Hepatocyte (in vitro differentiated cells): ENCODE measurements around the gene TMEM115. TPM values are rescaled to one million over a fixed set of nuclear protein-coding genes. Genes with fewer than 3 reads are reported as not detected.

Experiments used
- DNase-seq: peaks from one replicate; pipeline ENCODE4 v3.0.0-alpha.2; 2016; ENCODE audit warnings: low spot score
- H2AFZ ChIP-seq: fragments of 200-600 bp; sonication (generic); 2 replicates; pipeline ENCODE4 v1.6.0; 2016; ENCODE audit warnings: antibody characterized with exemption, mild to moderate bottlenecking
- H3K27ac ChIP-seq: fragments of 200-600 bp; sonication (generic); 2 replicates; pipeline ENCODE4 v1.5.1; 2016; ENCODE audit warnings: mild to moderate bottlenecking
- H3K27me3 ChIP-seq: fragments of 200-600 bp; sonication (generic); 2 replicates; pipeline ENCODE4 v1.6.1; 2016
- H3K36me3 ChIP-seq: fragments of 200-600 bp; sonication (generic); replicated peaks from 2 replicates; pipeline ENCODE4 v1.5.1; 2016; ENCODE audit warnings: low read depth; ENCODE audit not compliant: insufficient read depth
- H3K4me1 ChIP-seq: fragments of 200-600 bp; sonication (generic); 2 replicates; pipeline ENCODE4 v1.5.1; 2016; ENCODE audit warnings: mild to moderate bottlenecking, moderate library complexity; ENCODE audit not compliant: insufficient read depth
- H3K4me2 ChIP-seq: fragments of 200-600 bp; sonication (generic); 2 replicates; pipeline ENCODE4 v1.6.0; 2016
- H3K4me3 ChIP-seq: fragments of 200-600 bp; sonication (generic); 2 replicates; pipeline ENCODE4 v1.5.1; 2016; ENCODE audit warnings: mild to moderate bottlenecking
- H3K79me2 ChIP-seq: fragments of 200-600 bp; sonication (generic); 2 replicates; pipeline ENCODE4 v1.6.0; 2017; ENCODE audit warnings: mild to moderate bottlenecking
- H3K9me2 ChIP-seq: fragments of 200-600 bp; sonication (generic); replicated peaks from 2 replicates; pipeline ENCODE4 v1.6.0; 2017; ENCODE audit warnings: mild to moderate bottlenecking; ENCODE audit not compliant: insufficient read depth
- H3K9me3 ChIP-seq: fragments of 200-600 bp; sonication (generic); 2 replicates; pipeline ENCODE4 v1.5.1; 2016; ENCODE audit warnings: low read depth, mild to moderate bottlenecking
- H4K20me1 ChIP-seq: fragments of 200-600 bp; sonication (generic); 2 replicates; pipeline ENCODE4 v1.6.0; 2016; ENCODE audit warnings: mild to moderate bottlenecking; ENCODE audit not compliant: insufficient read depth, poor library complexity, severe bottlenecking
- EZH2 ChIP-seq: fragments of 200-600 bp; sonication (generic); IDR thresholded peaks from 2 replicates; pipeline ENCODE4 v1.6.1; 2016; ENCODE audit warnings: antibody characterized with exemption, mild to moderate bottlenecking, borderline replicate concordance
- EZH2phosphoT487 ChIP-seq: fragments of 200-600 bp; sonication (generic); IDR thresholded peaks from one replicate; pipeline ENCODE4 v1.6.1; 2018; ENCODE audit warnings: antibody characterized with exemption, mild to moderate bottlenecking, low read depth, moderate library complexity; ENCODE audit not compliant: unreplicated experiment, severe bottlenecking
- WGBS: methylation state at CpG from one replicate; pipeline ENCODE4 v1.1.6; 2016; ENCODE audit warnings: low lambda C conversion rate; ENCODE audit errors: missing lambda C conversion rate; 5-methylcytosine and 5-hydroxymethylcytosine counted together
- polyA plus RNA-seq: library from polyadenylated mRNA; unstranded; fragments of >200 nt; fragmentation: Nextera tagmentation; extraction: Ambion mirVana; gene quantifications from 2 replicates; pipeline ENCODE4 v1.2.1, GENCODE V29; 2016
- total RNA-seq: library from RNA; depleted of rRNA; stranded (reverse); fragments of >200 nt; gene quantifications from 2 replicates; pipeline ENCODE4 v1.2.3, GENCODE V29; 2014
- TF ChIP-seq, protein P1 (sequence below): fragments of 200-600 bp; sonication (generic); IDR thresholded peaks from 2 replicates; pipeline ENCODE4 v1.5.1; 2016; ENCODE audit warnings: antibody characterized with exemption, mild to moderate bottlenecking; ENCODE audit not compliant: poor library complexity

The TMEM115 gene
- total and polyA plus RNA-seq, 2 experiments from 2014 or later = 49.3 to 69.9 TPM

DNA sequence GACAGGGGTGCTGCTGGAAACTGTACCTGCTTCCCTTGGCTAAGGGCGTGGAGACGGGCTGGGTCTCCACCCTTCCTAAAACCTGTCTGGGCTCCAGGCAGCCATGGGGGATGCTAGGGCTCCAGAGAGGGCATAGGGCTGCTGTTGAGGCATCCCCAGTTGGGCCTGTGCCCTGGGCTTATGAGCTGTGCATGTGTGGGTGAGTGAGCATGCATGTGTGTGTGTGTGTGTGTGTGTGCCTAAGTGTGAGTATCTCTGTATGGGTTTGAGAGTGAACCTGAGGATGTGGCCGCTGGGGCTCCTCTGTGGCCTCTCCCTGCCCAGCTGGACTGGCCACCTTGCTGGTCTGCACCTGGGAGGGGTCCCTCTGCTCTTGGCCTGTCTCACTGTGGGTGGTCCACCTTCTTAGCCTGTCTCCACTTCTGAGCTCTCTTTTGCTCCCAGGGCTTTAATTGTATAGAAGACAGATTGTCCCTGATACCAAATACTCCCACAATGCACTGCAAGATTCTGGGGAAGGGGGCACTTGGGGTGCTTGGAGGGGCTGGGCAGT, 11.9 kb upstream of the TMEM115 start:
- Histone ChIP-seq H3K9me2 (no peaks in the 10 kb centered on the region), H3K36me3 (no peaks in the 10 kb centered on the region), H3K27me3 (no peaks in the 10 kb centered on the region), H3K9me3 (no peaks in the 10 kb centered on the region), H3K79me2 (no peaks in the 10 kb centered on the region), H3K4me1 (peaks cover 3% of the 10 kb centered on the region), H2AFZ (no peak overlapping the region), H3K4me3 (no peak overlapping the region), H3K27ac (no peak overlapping the region), H3K4me2 (no peak overlapping the region), H4K20me1 (no peaks in the 10 kb centered on the region)
- TF ChIP-seq EZH2phosphoT487 = no peak
- WGBS = 82% methylated on average over 3 of the region's 3 CpGs
- DNase-seq = no peak

DNA sequence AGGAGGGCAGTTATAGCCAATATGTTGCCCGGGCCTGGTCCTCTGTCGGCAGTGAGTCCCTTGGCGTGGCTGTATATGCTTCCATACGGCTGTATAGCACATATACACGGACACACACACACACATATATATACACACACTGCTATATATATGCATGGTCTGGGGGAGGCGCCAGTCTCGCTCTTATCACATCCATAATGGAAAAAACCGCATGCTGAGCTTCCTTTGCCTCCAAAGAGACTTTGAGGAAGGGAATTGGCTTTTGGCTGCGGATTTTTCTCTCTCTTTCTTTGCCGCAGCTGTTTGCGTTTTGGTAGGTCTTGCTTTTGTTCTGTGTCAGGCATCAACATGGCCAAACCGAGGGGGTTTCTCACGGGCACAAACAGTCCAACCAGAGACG, 11.3 kb upstream of the TMEM115 start:
- TF ChIP-seq, protein P1, sequence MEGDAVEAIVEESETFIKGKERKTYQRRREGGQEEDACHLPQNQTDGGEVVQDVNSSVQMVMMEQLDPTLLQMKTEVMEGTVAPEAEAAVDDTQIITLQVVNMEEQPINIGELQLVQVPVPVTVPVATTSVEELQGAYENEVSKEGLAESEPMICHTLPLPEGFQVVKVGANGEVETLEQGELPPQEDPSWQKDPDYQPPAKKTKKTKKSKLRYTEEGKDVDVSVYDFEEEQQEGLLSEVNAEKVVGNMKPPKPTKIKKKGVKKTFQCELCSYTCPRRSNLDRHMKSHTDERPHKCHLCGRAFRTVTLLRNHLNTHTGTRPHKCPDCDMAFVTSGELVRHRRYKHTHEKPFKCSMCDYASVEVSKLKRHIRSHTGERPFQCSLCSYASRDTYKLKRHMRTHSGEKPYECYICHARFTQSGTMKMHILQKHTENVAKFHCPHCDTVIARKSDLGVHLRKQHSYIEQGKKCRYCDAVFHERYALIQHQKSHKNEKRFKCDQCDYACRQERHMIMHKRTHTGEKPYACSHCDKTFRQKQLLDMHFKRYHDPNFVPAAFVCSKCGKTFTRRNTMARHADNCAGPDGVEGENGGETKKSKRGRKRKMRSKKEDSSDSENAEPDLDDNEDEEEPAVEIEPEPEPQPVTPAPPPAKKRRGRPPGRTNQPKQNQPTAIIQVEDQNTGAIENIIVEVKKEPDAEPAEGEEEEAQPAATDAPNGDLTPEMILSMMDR = peak; percentile 40
- TF ChIP-seq EZH2phosphoT487 = no peak
- no peak for TF ChIP-seq EZH2
- no peak overlapping the region for H3K27ac ChIP-seq
- no peak overlapping the region for H3K4me3 ChIP-seq
- 70% methylated on average over 13 of the region's 14 CpGs for WGBS
- no peaks in the 10 kb centered on the region for H3K9me3 ChIP-seq
- no peaks in the 10 kb centered on the region for H3K79me2 ChIP-seq
- peaks cover 3% of the 10 kb centered on the region for H3K4me1 ChIP-seq
- no peak overlapping the region for H2AFZ ChIP-seq
- H4K20me1 ChIP-seq = no peaks in the 10 kb centered on the region
- no peaks in the 10 kb centered on the region for H3K9me2 ChIP-seq
- H3K4me2 ChIP-seq = no peak overlapping the region
- peak; percentile 54 for DNase-seq
- no peaks in the 10 kb centered on the region for H3K36me3 ChIP-seq
- no peaks in the 10 kb centered on the region for H3K27me3 ChIP-seq

DNA sequence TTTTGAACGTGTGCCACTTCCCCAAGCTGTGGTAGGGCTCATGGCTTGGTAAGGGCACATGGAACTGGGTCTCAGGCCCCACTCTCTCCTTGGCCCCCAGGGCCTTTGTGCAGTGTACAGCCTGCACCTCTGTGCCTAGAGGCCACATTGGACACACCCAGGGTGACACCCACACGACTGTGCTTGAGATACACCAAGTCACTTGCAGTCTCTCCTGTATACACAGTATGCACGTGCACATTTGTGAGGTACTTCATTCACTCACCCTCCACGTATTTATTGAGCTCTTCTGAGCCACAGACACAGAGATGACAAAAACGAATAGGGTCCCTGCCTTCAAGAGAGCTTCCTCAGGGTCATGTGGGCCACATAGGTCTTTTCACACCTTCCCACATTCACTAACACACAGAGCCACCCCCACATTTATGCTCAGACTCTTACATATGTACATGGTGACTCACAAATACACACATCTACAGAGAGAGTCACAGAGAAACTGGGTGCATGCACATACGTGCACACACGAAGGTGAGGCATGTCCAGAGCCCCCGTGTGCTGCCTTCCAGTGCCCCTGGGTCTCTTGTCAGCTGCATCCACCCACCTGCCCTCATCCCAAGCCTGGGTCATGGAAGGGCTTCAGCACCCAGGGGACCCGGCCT, 9.8 kb upstream of the TMEM115 start:
- Histone ChIP-seq H2AFZ (no peak overlapping the region), H3K36me3 (no peaks in the 10 kb centered on the region), H3K9me3 (no peaks in the 10 kb centered on the region), H3K79me2 (no peaks in the 10 kb centered on the region), H3K27ac (no peak overlapping the region), H3K4me2 (no peak overlapping the region), H3K27me3 (no peaks in the 10 kb centered on the region), H3K9me2 (no peaks in the 10 kb centered on the region), H3K4me3 (no peak overlapping the region), H3K4me1 (peaks cover 3% of the 10 kb centered on the region), H4K20me1 (no peaks in the 10 kb centered on the region)
- DNase-seq = no peak
- TF ChIP-seq EZH2 = no peak
- TF ChIP-seq, protein P1 = no peak
- no peak for TF ChIP-seq EZH2phosphoT487
- 80% methylated on average over 9 of the region's 9 CpGs for WGBS

DNA sequence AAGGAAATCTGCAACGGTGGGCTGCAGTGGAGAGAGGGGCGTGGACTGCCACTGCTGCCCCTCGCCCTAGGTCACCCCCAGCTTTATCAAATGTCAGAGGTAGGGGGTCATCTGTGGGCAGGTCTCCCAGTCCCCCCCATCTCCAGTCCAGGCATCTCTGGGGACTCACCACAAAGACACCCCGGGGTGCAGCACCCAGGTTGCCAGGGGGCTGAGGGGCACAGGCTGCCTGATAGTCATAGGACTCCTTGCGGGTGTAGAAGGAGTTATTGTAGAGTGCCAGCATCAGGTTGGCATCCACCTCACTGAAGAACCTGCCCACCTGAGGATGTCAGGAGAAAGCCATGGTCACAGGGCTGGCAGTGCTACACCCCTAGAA, 6.5 kb upstream of the TMEM115 start:
- Histone ChIP-seq H3K27me3 (no peaks in the 10 kb centered on the region), H3K4me1 (no peaks in the 10 kb centered on the region), H3K4me3 (no peak overlapping the region), H3K27ac (no peak overlapping the region), H3K36me3 (no peaks in the 10 kb centered on the region), H4K20me1 (no peaks in the 10 kb centered on the region), H2AFZ (no peak overlapping the region), H3K4me2 (peak overlapping the region; percentile 93), H3K79me2 (no peaks in the 10 kb centered on the region), H3K9me3 (no peaks in the 10 kb centered on the region), H3K9me2 (no peaks in the 10 kb centered on the region)
- WGBS = 86% methylated on average over 5 of the region's 5 CpGs
- no peak for DNase-seq
- TF ChIP-seq EZH2phosphoT487 = no peak
- TF ChIP-seq EZH2 = no peak
- TF ChIP-seq, protein P1 = no peak
